Colonic mucosa (tissue), 4 donors: Measurements from ENCODE around the gene PPARGC1A. TPM values are rescaled to one million over a fixed set of nuclear protein-coding genes. Genes with fewer than 3 reads are reported as not detected.

Source experiments
- DNase-seq: peaks from one replicate; pipeline ENCODE4 v3.0.0-alpha.2; 2020
- H3K27ac ChIP-seq: fragments of 200-600 bp; one replicate; pipeline ENCODE4 v1.8.0; 2021
- H3K27me3 ChIP-seq: fragments of 200-600 bp; one replicate; pipeline ENCODE4 v1.8.0; 2021
- H3K36me3 ChIP-seq: fragments of 200-600 bp; one replicate; pipeline ENCODE4 v1.8.0; 2021
- H3K4me1 ChIP-seq: fragments of 200-600 bp; one replicate; pipeline ENCODE4 v1.8.0; 2021; ENCODE audit warnings: mild to moderate bottlenecking
- H3K4me3 ChIP-seq: fragments of 200-600 bp; one replicate; pipeline ENCODE4 v1.8.0; 2021
- H3K9ac ChIP-seq, 2 donors: one replicate each; pipeline ENCODE4 v1.7.0; 2013; ENCODE audit warnings: control low read depth in 2 of 2, low read depth in 2 of 2, low read length in 2 of 2
- H3K9me3 ChIP-seq: fragments of 200-600 bp; one replicate; pipeline ENCODE4 v1.8.0; 2021
- CTCF ChIP-seq: fragments of 200-600 bp; IDR thresholded peaks from one replicate; pipeline ENCODE4 v1.8.0; 2022; ENCODE audit warnings: antibody characterized with exemption, mild to moderate bottlenecking
- intact Hi-C: fragments of 100-400 bp; cut with DNase I; formaldehyde crosslinking; loops from one replicate; pipeline ENCODE4 v1.14.1; 2022
- total RNA-seq, 2 donors: library from RNA; stranded (reverse); fragmentation: NEBNext Ultra II Directional in 1 of 2; extraction: Animal tissue kit (Norgen Biotek cat#: 25700) in 1 of 2; gene quantifications; one replicate each; pipeline ENCODE4 v1.2.1, GENCODE V29; 2021
- donor health status: healthy.
- donor health status: DM: no; HTN: no; CAD: no.
- donor health status: DM: no; HTN: no; CAD: no.

Gene PPARGC1A
- total RNA-seq, 2 donors from 2014 or later = 44.4 to 48.4 TPM

GRCh38 chr4:23921447-23921845 lies 31.6 kb upstream of the PPARGC1A start:
- no peak for TF ChIP-seq CTCF
- no peak for DNase-seq
- Histone ChIP-seq H3K9ac (no peak overlapping the region), H3K27ac (no peak overlapping the region), H3K9me3 (no peaks in the 10 kb centered on the region), H3K27me3 (no peaks in the 10 kb centered on the region), H3K4me3 (no peak overlapping the region), H3K4me1 (no peaks in the 10 kb centered on the region), H3K36me3 (no peaks in the 10 kb centered on the region)
- intact Hi-C loops = no loop called here

GRCh38 chr4:23920716-23921446 lies 31.0 kb upstream of the PPARGC1A start:
- Histone ChIP-seq H3K36me3 (no peaks in the 10 kb centered on the region), H3K9ac (no peak overlapping the region), H3K4me3 (no peak overlapping the region), H3K4me1 (no peaks in the 10 kb centered on the region), H3K9me3 (no peaks in the 10 kb centered on the region), H3K27me3 (no peaks in the 10 kb centered on the region), H3K27ac (no peak overlapping the region)
- intact Hi-C loops = no loop called here
- no peak for TF ChIP-seq CTCF
- no peak for DNase-seq

- H3K9me3 ChIP-seq = no peaks in the 10 kb centered on the region
- no peak overlapping the region for H3K4me3 ChIP-seq
- no peak overlapping the region for H3K27ac ChIP-seq
Measured at GRCh38 chr4:23920296-23920695, 30.4 kb upstream of the PPARGC1A start.

GRCh38 chr4:23916282-23916681 lies 26.4 kb upstream of the PPARGC1A start:
- DNase-seq = no peak
- no peak overlapping the region for H3K27ac ChIP-seq
- no peaks in the 10 kb centered on the region for H3K27me3 ChIP-seq
- no peak overlapping the region for H3K9ac ChIP-seq
- H3K4me1 ChIP-seq = no peaks in the 10 kb centered on the region
- no peaks in the 10 kb centered on the region for H3K36me3 ChIP-seq
- intact Hi-C loops = no loop called here
- no peaks in the 10 kb centered on the region for H3K9me3 ChIP-seq
- TF ChIP-seq CTCF = no peak
- no peak overlapping the region for H3K4me3 ChIP-seq

More at GRCh38 chr4:23920296-23920695, 30.4 kb upstream of the PPARGC1A start:
- intact Hi-C loops = no loop called here
- no peaks in the 10 kb centered on the region for H3K4me1 ChIP-seq
- TF ChIP-seq CTCF = no peak
- H3K27me3 ChIP-seq = no peaks in the 10 kb centered on the region
- DNase-seq = no peak
- no peak overlapping the region for H3K9ac ChIP-seq
- no peaks in the 10 kb centered on the region for H3K36me3 ChIP-seq

GRCh38 chr4:23915459-23916132 lies 25.7 kb upstream of the PPARGC1A start:
- Histone ChIP-seq H3K27me3 (no peaks in the 10 kb centered on the region), H3K36me3 (no peaks in the 10 kb centered on the region), H3K9me3 (no peaks in the 10 kb centered on the region), H3K4me1 (no peaks in the 10 kb centered on the region), H3K27ac (no peak overlapping the region), H3K9ac (no peak overlapping the region), H3K4me3 (no peak overlapping the region)
- intact Hi-C loops = no loop called here
- TF ChIP-seq CTCF = no peak
- DNase-seq = no peak
